ENCODE results near the gene AKT1S1.

The AKT1S1 gene

DNA sequence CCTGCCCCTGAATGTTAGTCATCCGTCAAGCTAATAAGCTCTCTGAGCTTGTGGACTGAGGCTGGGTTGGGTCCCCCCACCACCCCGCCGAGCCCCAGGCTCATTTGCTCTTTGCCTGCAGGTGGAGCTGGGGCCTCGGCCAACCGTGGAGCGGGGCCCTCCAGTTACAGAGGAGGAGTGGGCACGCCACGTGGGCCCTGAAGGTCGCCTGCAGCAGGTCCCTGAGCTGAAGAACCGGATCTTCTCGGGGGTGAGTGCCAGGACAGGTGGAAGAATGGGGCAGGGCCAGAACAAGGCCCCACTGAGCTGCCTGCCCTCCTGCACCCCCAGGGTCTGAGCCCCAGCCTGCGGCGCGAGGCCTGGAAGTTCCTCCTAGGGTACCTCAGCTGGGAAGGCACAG lies 5.5 kb upstream of the AKT1S1 start:
- peak; percentile 16 for DNase-seq

- DNase-seq = peak; percentile 22
Observed at GRCh38 chr19:49881672-49882394, 4.7 kb upstream of the AKT1S1 start.

GRCh38 chr19:49881186-49881585 lies 4.0 kb upstream of the AKT1S1 start:
- DNase-seq = no peak

DNA sequence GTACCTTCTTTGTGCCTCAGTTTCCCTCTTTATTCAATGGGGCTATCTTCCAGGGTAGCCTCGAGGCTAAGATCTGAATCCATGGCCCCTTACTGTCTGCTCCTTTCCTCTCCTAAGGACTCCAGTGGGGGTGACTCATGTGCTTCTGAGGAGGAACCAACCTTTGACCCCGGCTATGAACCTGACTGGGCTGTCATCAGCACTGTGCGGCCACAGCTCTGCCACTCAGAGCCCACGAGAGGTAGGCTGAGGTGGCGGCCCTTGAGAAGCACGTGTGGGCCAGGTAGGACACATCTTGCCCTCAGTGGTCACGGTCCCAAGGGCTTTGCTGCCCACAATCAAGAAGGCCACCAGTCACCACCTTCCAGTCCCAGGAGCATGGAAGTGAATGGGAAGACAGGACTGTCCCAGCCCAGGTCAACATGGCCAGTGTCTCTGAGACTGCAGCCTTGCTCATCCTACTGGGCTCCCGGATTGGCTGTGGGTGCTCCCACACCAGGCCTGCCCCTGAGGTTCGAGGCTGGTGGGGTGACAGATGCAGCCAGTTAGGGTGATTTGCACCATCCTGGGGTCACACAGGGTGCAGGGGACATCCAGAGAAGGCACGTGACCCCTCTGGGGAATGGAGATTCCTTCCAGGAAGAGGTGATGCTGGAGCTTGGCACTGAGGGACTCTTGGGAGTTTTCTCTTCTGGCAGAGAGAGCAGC lies 3.2 kb upstream of the AKT1S1 start:
- DNase-seq = no peak

DNA sequence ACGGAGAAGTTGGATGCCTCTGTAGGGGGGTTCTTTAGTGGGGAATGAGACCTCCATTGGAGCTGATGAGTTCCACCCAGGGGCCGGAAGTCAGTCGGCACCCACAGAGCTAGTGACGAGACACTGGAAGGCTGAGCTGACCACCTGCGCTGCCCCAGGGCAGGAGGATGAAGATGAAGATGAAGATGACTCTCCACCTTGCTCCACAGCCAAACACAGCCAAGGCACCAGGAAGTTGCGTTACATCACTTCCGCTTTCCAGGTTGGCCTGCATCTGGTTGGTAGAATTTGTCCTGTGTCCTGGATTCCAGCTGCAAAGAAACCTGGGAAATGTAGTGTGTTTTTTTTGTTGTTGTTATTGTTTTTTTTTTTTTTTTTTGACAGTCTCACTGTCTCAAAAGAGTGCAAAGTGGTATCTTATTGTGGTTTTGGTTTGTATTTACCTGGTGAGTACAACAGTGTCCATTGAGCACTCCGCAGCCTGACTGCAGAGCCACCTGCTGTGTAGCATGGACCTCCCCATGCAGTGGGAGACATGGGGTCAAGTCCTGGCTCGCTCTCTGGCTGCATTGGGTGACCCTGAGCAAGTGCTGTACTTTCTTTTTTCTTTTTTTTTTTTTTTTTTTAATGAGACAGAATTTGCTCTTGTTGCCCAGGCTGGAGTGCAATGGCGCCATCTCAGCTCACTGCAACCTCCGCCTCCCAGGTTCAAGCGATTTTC lies 2.2 kb upstream of the AKT1S1 start:
- no peak for DNase-seq

GRCh38 chr19:49878744-49879070 lies 1.6 kb upstream of the AKT1S1 start:
- DNase-seq = no peak

DNA sequence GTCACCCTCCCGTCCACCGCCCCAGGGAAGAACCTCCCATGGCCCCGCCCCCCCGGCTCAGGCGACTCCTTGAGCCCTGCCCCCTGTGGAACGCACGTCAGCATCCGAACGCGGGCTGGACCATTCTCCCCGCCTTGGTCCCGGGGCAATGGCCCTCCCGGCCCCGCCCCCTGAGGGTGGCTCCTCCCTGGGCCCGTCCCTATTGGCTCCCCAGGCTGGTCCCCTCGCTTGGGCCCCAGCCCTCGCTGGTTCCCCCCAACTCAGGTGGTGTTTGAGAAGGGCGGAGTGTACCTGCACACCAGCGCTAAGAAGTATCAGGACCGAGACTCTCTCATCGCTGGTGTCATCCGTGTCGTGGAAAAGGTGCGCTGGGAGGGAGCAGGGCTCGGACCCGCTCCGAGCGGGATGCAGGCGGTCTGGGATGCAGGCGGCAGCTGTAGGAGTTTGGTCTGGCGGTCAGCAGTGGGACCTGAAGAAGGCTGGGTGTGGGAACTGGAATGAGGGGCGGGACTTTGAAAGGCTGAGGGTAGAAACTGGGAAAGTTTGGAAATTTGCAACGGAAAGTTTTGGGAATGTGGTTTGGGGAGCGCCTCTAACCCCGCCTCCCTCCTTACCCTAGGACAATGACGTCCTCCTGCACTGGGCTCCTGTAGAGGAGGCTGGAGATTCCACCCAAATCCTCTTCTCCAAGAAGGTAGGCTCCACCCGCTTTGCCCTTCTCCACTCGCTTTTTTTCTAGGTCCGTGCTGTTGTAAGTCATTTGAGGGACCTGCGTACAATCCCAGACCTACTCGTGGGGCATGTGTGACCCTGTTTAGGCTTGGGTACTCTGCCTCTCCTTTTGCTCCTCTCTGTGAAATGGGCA lies 956 bp upstream of the AKT1S1 start:
- peak; percentile 99 for DNase-seq

- peak; percentile 99 for DNase-seq
Observed at GRCh38 chr19:49876422-49877019, 634 bp downstream of the AKT1S1 start.

DNA sequence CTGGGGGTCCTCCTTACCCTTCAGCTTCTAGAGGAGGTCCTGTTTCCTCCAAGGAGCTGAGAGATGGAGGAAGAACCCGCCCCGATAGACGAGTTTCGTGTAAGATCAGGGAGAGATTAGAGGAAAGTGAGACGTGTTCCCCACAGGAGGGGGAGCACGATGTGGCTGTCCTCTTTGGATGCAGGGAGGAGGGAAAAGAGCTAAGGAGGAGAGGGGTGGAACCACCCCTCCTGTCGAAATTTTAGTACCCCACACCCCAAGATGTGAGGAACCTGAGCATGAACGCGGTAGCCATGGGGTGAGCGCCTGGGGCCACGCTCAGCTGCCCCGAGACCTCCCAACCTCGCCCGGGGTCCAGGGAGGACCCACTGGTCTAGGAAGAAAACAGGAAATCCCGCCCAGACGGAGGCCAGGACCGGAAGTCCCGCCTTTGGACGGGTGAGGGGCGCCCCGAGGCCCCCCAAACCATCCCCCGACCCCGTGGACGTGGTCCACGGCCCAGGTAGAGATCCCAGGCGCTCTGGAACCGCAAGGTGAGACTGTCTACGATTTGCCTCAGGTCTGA lies 1.2 kb downstream of the AKT1S1 start:
- DNase-seq = peak; percentile 86

DNA sequence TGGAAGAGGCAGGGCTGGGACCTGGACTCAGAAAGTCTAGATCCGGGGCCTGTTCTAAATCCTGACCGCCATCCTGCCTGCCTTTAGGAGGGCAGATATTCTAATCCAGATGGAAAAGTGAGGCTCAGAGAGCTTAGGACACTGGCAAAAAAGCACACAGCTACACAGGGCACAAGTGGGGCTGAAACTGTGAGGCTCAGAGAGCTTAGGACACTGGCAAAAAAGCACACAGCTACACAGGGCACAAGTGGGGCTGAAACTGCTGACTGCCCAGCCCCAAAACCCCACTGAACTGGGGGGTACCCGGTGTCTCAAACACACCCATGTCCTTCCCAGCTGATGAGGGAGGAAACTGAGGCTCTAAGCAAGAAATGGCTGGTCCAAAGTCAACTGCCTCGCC lies 2.0 kb downstream of the AKT1S1 start:
- no peak for DNase-seq

DNA sequence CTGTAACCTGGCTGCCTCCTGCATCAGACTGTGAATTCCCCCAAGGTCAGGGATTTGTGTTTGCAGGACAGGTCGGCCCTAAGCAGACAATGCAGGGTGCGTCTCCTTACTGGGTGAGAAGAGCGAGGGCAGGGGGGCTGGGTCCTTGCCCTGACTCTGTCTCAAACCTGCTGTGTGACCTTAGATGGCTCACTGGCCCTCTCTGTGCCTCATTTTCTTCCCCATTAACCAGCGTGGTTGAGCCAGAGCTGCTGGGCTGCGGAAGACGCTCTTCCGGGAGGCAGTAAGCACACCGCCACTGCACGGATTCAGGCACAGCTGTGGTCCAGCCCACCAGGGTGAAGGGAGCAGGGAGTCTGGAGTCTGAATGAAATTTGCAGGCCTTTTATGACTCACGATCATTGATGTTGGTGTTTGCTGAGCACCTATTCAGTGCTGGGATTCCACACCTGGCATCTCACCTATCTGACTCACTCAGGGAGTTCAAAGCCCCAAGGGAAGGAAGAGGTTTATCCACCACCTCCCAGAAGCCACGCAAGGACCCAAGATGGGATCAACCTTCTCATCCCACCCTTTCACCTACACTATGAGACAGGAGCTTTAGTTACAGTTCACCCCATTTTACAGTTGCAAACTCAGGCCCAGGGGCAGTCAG lies 2.5 kb downstream of the AKT1S1 start:
- DNase-seq = no peak

- DNase-seq = no peak
Observed at GRCh38 chr19:49873834-49874233, 3.3 kb downstream of the AKT1S1 start.

DNA sequence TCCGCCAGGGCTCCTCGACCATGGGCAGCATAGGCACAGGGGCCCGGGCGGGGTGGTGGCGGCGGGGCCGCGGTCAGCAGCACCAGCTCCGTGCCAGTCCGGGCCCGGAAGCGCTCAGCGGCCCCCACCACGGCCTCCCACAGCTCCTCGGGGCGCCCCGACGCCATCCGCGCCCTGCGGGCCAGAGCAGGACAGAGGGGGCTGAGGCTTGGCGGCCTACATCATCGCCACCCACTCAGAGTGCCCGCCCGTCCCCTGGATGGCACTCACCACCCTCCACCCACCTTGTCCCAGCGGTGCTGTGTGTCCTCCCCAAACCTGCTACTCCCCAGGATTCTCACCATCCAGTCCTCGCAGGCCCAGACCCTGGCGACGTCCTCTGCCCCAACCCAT lies 4.0 kb downstream of the AKT1S1 start:
- no peak for DNase-seq

DNA sequence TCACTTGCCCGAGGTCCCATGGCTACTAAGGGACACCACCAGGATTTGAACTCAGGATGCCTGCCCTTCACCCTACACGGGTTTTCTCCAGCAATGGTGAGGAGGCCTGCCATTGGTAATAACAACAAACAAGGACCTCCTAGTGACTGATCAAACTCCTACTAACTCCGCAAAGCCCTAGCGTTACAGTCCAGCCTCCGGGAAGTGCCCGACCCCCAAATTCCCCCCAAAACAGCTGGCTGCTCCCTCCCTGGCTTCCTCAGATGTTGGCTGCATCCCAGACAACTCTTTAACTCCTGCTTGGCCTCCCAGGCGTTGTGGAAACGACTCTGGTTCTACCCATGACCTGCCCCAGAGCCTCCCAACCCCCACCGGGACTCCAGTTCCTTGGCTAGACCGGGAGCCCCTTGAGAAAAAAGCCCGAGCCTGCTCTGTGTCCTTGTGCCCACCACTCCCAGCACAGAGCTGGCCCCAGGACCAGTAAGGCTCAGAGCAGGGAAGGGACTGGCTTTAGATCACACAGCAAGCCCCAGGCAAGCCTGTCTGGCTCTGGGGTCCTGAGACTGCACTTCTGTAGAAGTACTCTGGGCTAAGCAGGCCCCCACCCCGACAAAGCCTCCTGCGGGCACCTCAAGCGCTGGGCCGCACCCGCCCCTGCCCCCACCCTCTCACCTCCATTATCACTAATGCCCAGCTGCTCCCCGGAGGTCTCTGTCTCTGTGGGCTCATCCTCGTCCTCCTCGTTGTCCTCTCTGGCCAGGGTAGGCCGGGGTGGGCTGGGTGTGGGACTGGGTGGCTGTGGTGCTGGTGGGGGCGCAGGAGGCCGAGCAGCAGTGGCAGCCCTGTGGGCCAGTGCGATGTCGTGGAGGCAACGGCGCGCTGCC lies 4.7 kb downstream of the AKT1S1 start:
- DNase-seq = no peak

DNA sequence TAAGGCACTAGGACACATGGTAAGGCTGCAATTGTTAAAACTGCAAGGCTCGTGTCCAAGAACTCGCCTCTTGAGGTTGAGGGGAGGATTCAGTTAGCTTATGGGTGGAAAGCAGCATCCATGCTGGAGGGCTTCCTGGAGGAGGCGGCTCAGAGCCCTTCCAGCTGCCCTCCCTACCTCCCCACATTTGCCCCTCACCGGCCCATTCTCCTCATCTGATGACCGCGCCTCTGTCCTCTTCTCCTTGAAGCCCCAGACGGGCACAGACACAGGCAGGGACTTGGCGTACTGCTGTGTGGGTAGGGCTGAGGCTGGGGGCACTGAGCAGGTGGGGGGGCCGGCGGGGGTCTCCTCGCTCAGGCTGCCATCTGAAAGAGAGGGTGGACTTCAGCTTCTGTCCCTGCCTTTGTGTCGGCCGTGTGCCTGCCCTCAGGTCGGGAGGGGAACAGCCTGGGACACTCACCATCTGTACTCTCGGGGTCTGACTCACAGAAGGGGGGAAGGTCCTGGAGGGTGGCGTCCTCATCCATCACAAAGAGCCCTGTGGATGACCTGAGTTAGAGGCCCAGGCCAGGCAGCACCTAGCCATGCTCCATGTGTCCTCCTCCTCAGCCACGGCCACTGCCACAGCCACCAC lies 5.7 kb downstream of the AKT1S1 start:
- no peak for DNase-seq

- DNase-seq = no peak
Observed at GRCh38 chr19:49870309-49870901, 6.8 kb downstream of the AKT1S1 start.

GRCh38 chr19:49869484-49870308 lies 7.5 kb downstream of the AKT1S1 start:
- DNase-seq = peak; percentile 99

DNA sequence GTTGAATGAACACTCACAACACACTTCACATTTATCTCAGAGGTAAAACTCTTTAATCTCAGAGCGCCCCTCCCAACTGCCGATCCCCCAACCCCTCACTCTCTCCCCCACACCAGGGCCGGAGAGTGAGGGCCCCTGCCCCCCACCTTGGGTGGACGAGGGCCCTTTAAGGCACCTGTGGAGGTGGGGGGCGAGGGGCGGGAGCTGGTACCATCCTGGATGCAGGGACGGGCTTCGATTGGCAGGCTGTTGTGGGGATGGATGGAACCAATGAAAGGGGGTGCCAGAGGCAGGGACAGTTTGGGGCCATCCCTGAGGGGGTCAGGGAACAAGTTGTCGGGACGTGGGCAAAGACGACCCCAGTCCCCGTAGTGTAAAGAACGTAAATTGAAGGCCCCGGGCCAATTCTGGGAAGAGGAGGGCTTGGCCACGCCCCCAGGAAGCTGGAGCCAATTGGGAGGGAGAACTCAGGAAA lies 8.1 kb downstream of the AKT1S1 start:
- no peak for DNase-seq
